Measurements from ENCODE around the gene ZNHIT3.

Gene ZNHIT3

GRCh38 chr17:36474571-36474970 lies 11.9 kb upstream of the ZNHIT3 start:
- no peak overlapping the region for H3K4me3 ChIP-seq (ENCODE audit: low read depth in 1 of 2, low read length in 2 of 2)
- no peak overlapping the region for H3K4me2 ChIP-seq (ENCODE audit: insufficient read depth, low read length)
- peaks cover 3% of the 10 kb centered on the region for H3K27me3 ChIP-seq (ENCODE audit: insufficient read depth, low read length, poor library complexity)
- H3K4me1 ChIP-seq (ENCODE audit: insufficient read depth, low read length): no peaks in the 10 kb centered on the region
- DNase-seq (no peak), ATAC-seq (ENCODE audit: insufficient read depth, low read depth) (no peak)
- H3K27ac ChIP-seq (ENCODE audit: low read length): no peak overlapping the region
- TF ChIP-seq CTCF (IDR thresholded peaks at IDR 0.05; ENCODE audit: borderline replicate concordance, extremely low read depth, low read length, poor library complexity, severe bottlenecking): no peak
- no peak for TF ChIP-seq EZH2 (IDR thresholded peaks at IDR 0.05; ENCODE audit: borderline replicate concordance, low read depth, low read length, severe bottlenecking)
- no peaks in the 10 kb centered on the region for H3K9me3 ChIP-seq (ENCODE audit: insufficient read depth, low read length, severe bottlenecking)
- H3K79me2 ChIP-seq (ENCODE audit: insufficient read depth, low read length): no peaks in the 10 kb centered on the region
- no peaks in the 10 kb centered on the region for H4K20me1 ChIP-seq (ENCODE audit: insufficient read depth, low read length)
- H3K36me3 ChIP-seq (ENCODE audit: insufficient read depth, low read length): no peaks in the 10 kb centered on the region
- H2AFZ ChIP-seq (ENCODE audit: low read depth, low read length): no peak overlapping the region
- no peak overlapping the region for H3K9ac ChIP-seq (ENCODE audit: low read depth, low read length)

DNA sequence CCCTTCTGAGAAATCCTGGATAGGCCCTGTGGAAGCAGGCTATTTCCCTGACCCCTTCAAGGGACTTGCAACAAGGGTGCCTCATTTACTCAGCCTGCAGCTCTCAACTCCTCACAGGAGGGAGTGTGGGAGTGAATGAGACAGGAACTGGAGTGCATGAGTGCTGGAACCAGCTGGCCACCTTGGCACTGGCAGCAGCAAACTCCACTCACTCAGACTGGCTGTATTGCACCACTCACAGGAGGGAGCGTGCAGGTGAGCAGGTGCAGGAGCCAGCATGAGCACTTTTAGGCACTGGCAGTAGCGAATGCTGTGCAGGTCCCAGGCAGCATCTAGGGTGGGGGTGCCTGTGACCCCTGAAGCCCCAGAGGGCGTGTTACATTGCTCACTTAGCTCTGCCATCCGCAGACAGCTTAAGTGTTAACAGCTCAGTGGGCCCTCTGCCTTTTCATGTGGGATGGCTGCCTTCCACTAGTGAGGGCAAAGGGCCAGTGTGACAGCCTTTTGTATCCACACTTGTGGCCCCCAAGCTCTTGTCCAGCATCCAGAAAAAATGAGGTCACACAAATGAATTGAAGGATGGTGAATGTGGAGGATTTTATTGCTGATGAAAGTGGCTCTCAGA lies 11.0 kb upstream of the ZNHIT3 start:
- no peak overlapping the region for H2AFZ ChIP-seq (ENCODE audit: low read depth, low read length)
- H3K79me2 ChIP-seq (ENCODE audit: insufficient read depth, low read length): no peaks in the 10 kb centered on the region
- ATAC-seq (ENCODE audit: insufficient read depth, low read depth): no peak
- no peaks in the 10 kb centered on the region for H3K27me3 ChIP-seq (ENCODE audit: insufficient read depth, low read length, poor library complexity)
- no peak overlapping the region for H3K27ac ChIP-seq (ENCODE audit: low read length)
- no peak for TF ChIP-seq CTCF (IDR thresholded peaks at IDR 0.05; ENCODE audit: borderline replicate concordance, extremely low read depth, low read length, poor library complexity, severe bottlenecking)
- TF ChIP-seq EZH2 (IDR thresholded peaks at IDR 0.05; ENCODE audit: borderline replicate concordance, low read depth, low read length, severe bottlenecking): no peak
- H3K4me2 ChIP-seq (ENCODE audit: insufficient read depth, low read length): no peak overlapping the region
- H3K4me3 ChIP-seq (ENCODE audit: low read depth in 1 of 2, low read length in 2 of 2): no peak overlapping the region
- DNase-seq: no peak
- H3K9ac ChIP-seq (ENCODE audit: low read depth, low read length): no peak overlapping the region
- no peaks in the 10 kb centered on the region for H4K20me1 ChIP-seq (ENCODE audit: insufficient read depth, low read length)
- H3K4me1 ChIP-seq (ENCODE audit: insufficient read depth, low read length): no peaks in the 10 kb centered on the region
- no peaks in the 10 kb centered on the region for H3K9me3 ChIP-seq (ENCODE audit: insufficient read depth, low read length, severe bottlenecking)
- H3K36me3 ChIP-seq (ENCODE audit: insufficient read depth, low read length): no peaks in the 10 kb centered on the region

DNA sequence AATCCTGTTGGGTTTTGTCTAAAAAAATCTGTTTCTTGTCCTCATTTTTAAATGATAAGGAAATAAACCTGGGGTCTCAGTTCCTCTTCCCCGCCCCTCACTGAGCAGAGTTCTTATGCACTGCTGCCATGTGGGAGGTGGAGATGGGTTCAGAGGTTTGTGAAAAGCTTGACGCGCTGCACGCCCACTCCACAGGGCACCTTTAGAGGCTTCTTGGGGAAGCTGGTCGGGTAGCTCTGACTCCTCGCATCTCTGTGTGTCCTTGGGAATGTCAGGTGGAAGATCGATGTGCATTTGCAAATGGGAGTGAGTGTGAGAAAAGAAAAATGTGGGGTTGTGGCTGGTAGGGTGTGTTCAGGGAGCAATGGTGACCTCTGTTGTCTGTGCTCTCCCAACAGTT lies 4.7 kb upstream of the ZNHIT3 start:
- peaks cover under 1% of the 10 kb centered on the region; the same call in 1 of the 2 replicates for H4K20me1 ChIP-seq (ENCODE audit: insufficient read depth, low read length)
- no peak for DNase-seq
- no peak for TF ChIP-seq CTCF (IDR thresholded peaks at IDR 0.05; ENCODE audit: borderline replicate concordance, extremely low read depth, low read length, poor library complexity, severe bottlenecking)
- no peak for TF ChIP-seq EZH2 (IDR thresholded peaks at IDR 0.05; ENCODE audit: borderline replicate concordance, low read depth, low read length, severe bottlenecking)
- no peak overlapping the region for H3K9ac ChIP-seq (ENCODE audit: low read depth, low read length)
- no peaks in the 10 kb centered on the region; the same call in 1 of the 2 replicates for H3K36me3 ChIP-seq (ENCODE audit: insufficient read depth, low read length)
- H3K27me3 ChIP-seq (ENCODE audit: insufficient read depth, low read length, poor library complexity): no peaks in the 10 kb centered on the region
- no peak overlapping the region for H3K4me3 ChIP-seq (ENCODE audit: low read depth in 1 of 2, low read length in 2 of 2)
- 0 out of 2 replicates have a peak overlapping the region, but pooled peaks have one; percentile 12 for H2AFZ ChIP-seq (ENCODE audit: low read depth, low read length)
- no peaks in the 10 kb centered on the region for H3K9me3 ChIP-seq (ENCODE audit: insufficient read depth, low read length, severe bottlenecking)
- H3K79me2 ChIP-seq (ENCODE audit: insufficient read depth, low read length): peaks cover 11% of the 10 kb centered on the region
- H3K4me2 ChIP-seq (ENCODE audit: insufficient read depth, low read length): no peak overlapping the region
- H3K27ac ChIP-seq (ENCODE audit: low read length): no peak overlapping the region
- ATAC-seq (ENCODE audit: insufficient read depth, low read depth): no peak
- H3K4me1 ChIP-seq (ENCODE audit: insufficient read depth, low read length): peaks cover 15% of the 10 kb centered on the region

Data from DND-41 (cell line).